ENCODE data around the gene PDE4A. TPM values are rescaled to one million over a fixed set of nuclear protein-coding genes. Genes with fewer than 3 reads are reported as not detected.
"Not testable (repeated sequence)": the region's sequence is repeated elsewhere in the genome, so short reads cannot be mapped to it uniquely, and the experiment has no call there.

PDE4A gene
- 1.3 and 2.8 TPM in 2 replicates for total RNA-seq
- 4.3 and 5.8 TPM in 2 replicates for polyA plus RNA-seq

GRCh38 chr19:10420444-10421239, at the start of gene PDE4A:
TSS of gene PDE4A (plus strand) at chr19:10420538. CDS start at chr19:10420765, 227 bp downstream.
- TF ChIP-seq CTCF (IDR thresholded peaks at IDR 0.05; ENCODE audit: poor library complexity) = peak; percentile 42
- TF ChIP-seq EZH2phosphoT487 (IDR thresholded peaks at IDR 0.05; ENCODE audit: low read depth, severe bottlenecking, unreplicated experiment) = peak; percentile 26
- TF ChIP-seq EZH2 (IDR thresholded peaks at IDR 0.05; ENCODE audit: borderline replicate concordance) = no peak
- Histone ChIP-seq H3K9me2 (replicated peaks; ENCODE audit: insufficient read depth) (no peaks in the 10 kb centered on the region), H3K4me3 (no peak within 1 kb of the TSS), H3K4me1 (ENCODE audit: insufficient read depth) (peaks cover 20% of the 10 kb centered on the region), H3K79me2 (no peaks in the 10 kb centered on the region), H3K27ac (no peak within 1 kb of the TSS), H4K20me1 (ENCODE audit: insufficient read depth, poor library complexity, severe bottlenecking) (no peaks in the 10 kb centered on the region), H2AFZ (peak within 1 kb of the TSS; percentile 40), H3K27me3 (peaks cover 91% of the 10 kb centered on the region), H3K4me2 (peak within 1 kb of the TSS; percentile 83), H3K36me3 (replicated peaks; ENCODE audit: insufficient read depth, low read depth) (no peaks in the 10 kb centered on the region), H3K9me3 (ENCODE audit: low read depth) (no peaks in the 10 kb centered on the region)
- peak; percentile 45 for DNase-seq (ENCODE audit: low spot score)
- WGBS (ENCODE audit: low lambda C conversion rate, missing lambda C conversion rate) = under 1% methylated on average over 55 of the region's 104 CpGs

GRCh38 chr19:10372690-10373089, 47.6 kb upstream of the PDE4A start:
- Histone ChIP-seq H3K4me3 (no peak overlapping the region), H3K4me1 (ENCODE audit: insufficient read depth) (no peaks in the 10 kb centered on the region), H4K20me1 (ENCODE audit: insufficient read depth, poor library complexity, severe bottlenecking) (no peaks in the 10 kb centered on the region), H3K9me3 (ENCODE audit: low read depth) (no peaks in the 10 kb centered on the region), H3K4me2 (no peak overlapping the region), H3K27me3 (no peaks in the 10 kb centered on the region), H3K36me3 (replicated peaks; ENCODE audit: insufficient read depth, low read depth) (no peaks in the 10 kb centered on the region), H3K79me2 (no peaks in the 10 kb centered on the region), H2AFZ (no peak overlapping the region), H3K9me2 (replicated peaks; ENCODE audit: insufficient read depth) (no peaks in the 10 kb centered on the region), H3K27ac (no peak overlapping the region)
- TF ChIP-seq EZH2phosphoT487 (IDR thresholded peaks at IDR 0.05; ENCODE audit: low read depth, severe bottlenecking, unreplicated experiment) (no peak), EZH2 (IDR thresholded peaks at IDR 0.05; ENCODE audit: borderline replicate concordance) (no peak), CTCF (IDR thresholded peaks at IDR 0.05; ENCODE audit: poor library complexity) (no peak)
- WGBS (ENCODE audit: low lambda C conversion rate, missing lambda C conversion rate) = 93% methylated on average over 3 of the region's 3 CpGs
- no peak for DNase-seq (ENCODE audit: low spot score)

GRCh38 chr19:10374931-10375330, 45.4 kb upstream of the PDE4A start:
- Histone ChIP-seq H3K79me2 (peaks cover 11% of the 10 kb centered on the region), H3K9me3 (ENCODE audit: low read depth) (no peaks in the 10 kb centered on the region), H3K27ac (no peak overlapping the region), H3K4me1 (ENCODE audit: insufficient read depth) (no peaks in the 10 kb centered on the region), H4K20me1 (ENCODE audit: insufficient read depth, poor library complexity, severe bottlenecking) (no peaks in the 10 kb centered on the region), H3K4me3 (no peak overlapping the region), H2AFZ (no peak overlapping the region), H3K27me3 (no peaks in the 10 kb centered on the region), H3K9me2 (replicated peaks; ENCODE audit: insufficient read depth) (no peaks in the 10 kb centered on the region), H3K4me2 (no peak overlapping the region), H3K36me3 (replicated peaks; ENCODE audit: insufficient read depth, low read depth) (no peaks in the 10 kb centered on the region)
- TF ChIP-seq CTCF (IDR thresholded peaks at IDR 0.05; ENCODE audit: poor library complexity) (no peak), EZH2 (IDR thresholded peaks at IDR 0.05; ENCODE audit: borderline replicate concordance) (no peak), EZH2phosphoT487 (IDR thresholded peaks at IDR 0.05; ENCODE audit: low read depth, severe bottlenecking, unreplicated experiment) (no peak)
- WGBS (ENCODE audit: low lambda C conversion rate, missing lambda C conversion rate) = 95% methylated on average over 5 of the region's 5 CpGs
- DNase-seq (ENCODE audit: low spot score) = no peak

GRCh38 chr19:10377140-10377640, 43.1 kb upstream of the PDE4A start:
- 95% methylated on average over 2 of the region's 2 CpGs for WGBS (ENCODE audit: low lambda C conversion rate, missing lambda C conversion rate)
- not testable (repeated sequence) for H3K4me2 ChIP-seq; H4K20me1 ChIP-seq (ENCODE audit: insufficient read depth, poor library complexity, severe bottlenecking); DNase-seq (ENCODE audit: low spot score); H2AFZ ChIP-seq; H3K36me3 ChIP-seq (replicated peaks; ENCODE audit: insufficient read depth, low read depth); H3K27me3 ChIP-seq; H3K4me3 ChIP-seq; H3K4me1 ChIP-seq (ENCODE audit: insufficient read depth); H3K9me3 ChIP-seq (ENCODE audit: low read depth); H3K27ac ChIP-seq; H3K9me2 ChIP-seq (replicated peaks; ENCODE audit: insufficient read depth)
- peaks cover 13% of the 10 kb centered on the region for H3K79me2 ChIP-seq
